WERI-Rb-1 (cell line): ENCODE data around the gene UBXN7.
A peak's percentile ranks its signal among the peaks of the same experiment; 100 is the strongest.
"Not testable (repeated sequence)": the region's sequence is repeated elsewhere in the genome, so short reads cannot be mapped to it uniquely, and the experiment has no call there.

ENCODE experiments used
- DNase-seq: peaks from one replicate; pipeline ENCODE4 v3.0.0-alpha.2; 2020
- H3K27ac ChIP-seq: fragments of 250-450 bp; sonication (Bioruptor Pico); 2 replicates; pipeline ENCODE4 v1.5.1; 2020; ENCODE audit warnings: mild to moderate bottlenecking, moderate library complexity
- H3K27me3 ChIP-seq: fragments of 250-450 bp; sonication (Bioruptor Pico); 2 replicates; pipeline ENCODE4 v1.5.1; 2021; ENCODE audit warnings: mild to moderate bottlenecking, low read depth, moderate library complexity; ENCODE audit not compliant: insufficient read depth, severe bottlenecking
- H3K36me3 ChIP-seq: fragments of 250-450 bp; sonication (Bioruptor Pico); 2 replicates; pipeline ENCODE4 v1.5.1; 2020; ENCODE audit warnings: mild to moderate bottlenecking, moderate library complexity
- H3K4me3 ChIP-seq: 2 replicates; pipeline ENCODE4 v1.5.1; 2011; ENCODE audit warnings: low read depth, mild to moderate bottlenecking, control low read depth, low read length
- H3K9me3 ChIP-seq: fragments of 250-450 bp; sonication (Bioruptor Pico); 2 replicates; pipeline ENCODE4 v1.5.1; 2021; ENCODE audit warnings: mild to moderate bottlenecking, moderate library complexity; ENCODE audit not compliant: severe bottlenecking
- TF ChIP-seq, protein P1 (sequence below): IDR thresholded peaks from 2 replicates; pipeline ENCODE4 v1.5.1; 2011; ENCODE audit warnings: low read depth, mild to moderate bottlenecking, control low read depth, inconsistent platforms, low read length

UBXN7 gene

DNA sequence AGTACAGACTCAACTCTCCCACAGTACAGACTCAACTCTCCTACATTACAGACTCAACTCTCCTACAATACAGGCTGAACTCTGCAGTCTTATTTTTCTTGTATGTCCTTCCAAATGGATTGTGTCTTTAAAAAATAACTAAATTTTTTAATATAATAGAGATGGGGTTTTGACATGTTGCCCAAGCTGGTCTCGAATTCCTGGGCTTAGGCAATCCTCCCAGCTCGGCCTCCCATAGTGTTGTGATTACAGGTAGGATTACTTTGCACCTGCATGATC, 31.2 kb upstream of the UBXN7 start:
- no peak overlapping the region for H3K4me3 ChIP-seq
- no peaks in the 10 kb centered on the region for H3K9me3 ChIP-seq
- no peaks in the 10 kb centered on the region for H3K27me3 ChIP-seq
- no peaks in the 10 kb centered on the region for H3K36me3 ChIP-seq
- TF ChIP-seq, protein P1, sequence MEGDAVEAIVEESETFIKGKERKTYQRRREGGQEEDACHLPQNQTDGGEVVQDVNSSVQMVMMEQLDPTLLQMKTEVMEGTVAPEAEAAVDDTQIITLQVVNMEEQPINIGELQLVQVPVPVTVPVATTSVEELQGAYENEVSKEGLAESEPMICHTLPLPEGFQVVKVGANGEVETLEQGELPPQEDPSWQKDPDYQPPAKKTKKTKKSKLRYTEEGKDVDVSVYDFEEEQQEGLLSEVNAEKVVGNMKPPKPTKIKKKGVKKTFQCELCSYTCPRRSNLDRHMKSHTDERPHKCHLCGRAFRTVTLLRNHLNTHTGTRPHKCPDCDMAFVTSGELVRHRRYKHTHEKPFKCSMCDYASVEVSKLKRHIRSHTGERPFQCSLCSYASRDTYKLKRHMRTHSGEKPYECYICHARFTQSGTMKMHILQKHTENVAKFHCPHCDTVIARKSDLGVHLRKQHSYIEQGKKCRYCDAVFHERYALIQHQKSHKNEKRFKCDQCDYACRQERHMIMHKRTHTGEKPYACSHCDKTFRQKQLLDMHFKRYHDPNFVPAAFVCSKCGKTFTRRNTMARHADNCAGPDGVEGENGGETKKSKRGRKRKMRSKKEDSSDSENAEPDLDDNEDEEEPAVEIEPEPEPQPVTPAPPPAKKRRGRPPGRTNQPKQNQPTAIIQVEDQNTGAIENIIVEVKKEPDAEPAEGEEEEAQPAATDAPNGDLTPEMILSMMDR, result no peak
- no peak for DNase-seq
- H3K27ac ChIP-seq, result no peak overlapping the region

DNA sequence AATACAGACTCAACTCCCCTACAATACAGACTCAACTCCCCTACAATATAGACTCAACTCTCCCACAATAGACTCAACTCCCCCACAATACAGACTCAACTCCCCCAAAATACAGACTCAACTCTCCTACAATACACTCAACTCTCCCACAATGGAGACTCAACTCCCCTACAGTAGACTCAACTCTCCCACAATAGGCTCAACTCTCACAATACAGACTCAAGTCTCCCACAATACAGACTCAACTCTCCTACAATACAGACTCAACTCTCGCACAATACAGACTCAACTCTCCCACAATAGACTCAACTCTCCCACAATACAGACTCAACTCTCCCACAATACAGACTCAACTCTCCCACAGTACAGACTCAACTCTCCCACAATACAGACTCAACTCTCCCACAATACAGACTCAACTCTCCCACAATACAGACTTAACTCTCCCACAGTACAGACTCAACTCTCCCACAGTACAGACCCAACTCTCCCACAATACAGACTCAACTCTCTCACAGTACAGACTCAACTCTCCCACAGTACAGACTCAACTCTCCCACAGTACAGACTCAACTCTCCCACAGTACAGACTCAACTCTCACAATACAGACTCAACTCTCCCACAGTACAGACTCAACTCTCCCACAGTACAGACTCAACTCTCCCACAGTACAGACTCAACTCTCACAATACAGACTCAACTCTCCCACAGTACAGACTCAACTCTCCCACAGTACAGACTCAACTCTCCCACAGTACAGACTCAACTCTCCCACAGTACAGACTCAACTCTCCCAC, 30.7 kb upstream of the UBXN7 start:
- H3K4me3 ChIP-seq, H3K9me3 ChIP-seq, H3K27me3 ChIP-seq, H3K27ac ChIP-seq, DNase-seq, H3K36me3 ChIP-seq: not testable (repeated sequence)

DNA sequence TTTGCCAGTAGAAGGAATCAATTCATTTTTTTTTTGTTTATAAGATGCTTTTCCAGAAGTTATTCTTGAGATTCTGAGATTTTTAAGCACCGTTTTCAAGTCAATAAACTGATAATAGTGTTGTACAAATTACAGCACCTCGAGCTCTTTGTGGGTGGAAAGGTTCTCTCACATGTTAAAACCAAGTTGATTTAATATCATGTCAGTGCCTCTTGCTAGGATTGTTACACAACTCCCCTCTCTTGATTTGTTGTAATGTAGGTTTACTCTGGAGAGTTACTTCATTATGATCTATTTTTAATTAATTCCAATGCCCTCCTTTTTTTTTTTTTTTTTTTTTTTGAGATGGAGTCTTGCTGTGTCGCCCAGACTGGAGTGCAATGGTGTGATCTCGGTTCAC, 25.8 kb upstream of the UBXN7 start:
- no peaks in the 10 kb centered on the region for H3K36me3 ChIP-seq
- no peaks in the 10 kb centered on the region for H3K27me3 ChIP-seq
- no peak overlapping the region for H3K27ac ChIP-seq
- H3K9me3 ChIP-seq, result no peaks in the 10 kb centered on the region
- no peak overlapping the region for H3K4me3 ChIP-seq
- DNase-seq, result no peak
- TF ChIP-seq, protein P1, result no peak

DNA sequence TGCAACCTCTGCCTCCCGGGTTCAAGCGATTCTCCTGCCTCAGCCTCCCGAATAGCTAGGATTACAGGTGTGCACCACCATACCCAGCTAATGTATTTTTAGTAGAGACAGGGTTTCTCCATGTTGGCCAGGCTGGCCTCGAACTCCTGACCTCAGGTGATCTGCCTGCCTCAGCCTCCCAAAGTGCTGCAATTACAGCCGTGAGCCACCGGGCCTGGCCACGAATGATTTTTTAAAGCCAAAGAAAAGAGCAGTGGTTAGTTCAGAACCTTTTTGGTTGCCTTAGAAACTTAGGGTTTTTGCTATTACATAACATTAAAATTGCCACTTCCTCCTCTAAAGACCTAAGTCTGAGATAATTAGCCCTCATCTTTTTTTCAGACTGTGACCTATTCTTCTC, 25.2 kb upstream of the UBXN7 start:
- H3K36me3 ChIP-seq, H3K27ac ChIP-seq, DNase-seq, H3K9me3 ChIP-seq, H3K4me3 ChIP-seq, H3K27me3 ChIP-seq: not testable (repeated sequence)

DNA sequence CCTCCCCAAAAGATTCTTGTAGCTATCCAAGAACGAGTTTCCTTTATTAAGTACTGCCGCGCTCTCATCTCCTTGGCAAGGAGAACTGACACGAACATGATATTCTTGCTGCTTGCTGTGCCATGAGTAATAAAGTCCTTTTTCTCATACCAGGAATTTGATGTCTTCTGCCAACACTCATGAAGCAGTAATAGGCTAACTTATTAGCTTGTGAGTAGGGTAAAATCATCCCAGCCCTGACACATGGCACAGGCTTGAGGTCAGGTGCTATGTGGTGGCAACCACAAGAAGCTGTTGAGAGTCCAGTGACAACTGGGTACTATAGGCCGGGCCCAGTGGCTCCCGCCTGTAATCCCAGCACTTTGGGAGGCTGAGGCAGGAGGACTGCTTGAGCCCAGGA, 22.7 kb upstream of the UBXN7 start:
- TF ChIP-seq, protein P1, result no peak
- H3K9me3 ChIP-seq, result no peaks in the 10 kb centered on the region
- no peak overlapping the region for H3K27ac ChIP-seq
- DNase-seq, result no peak
- no peaks in the 10 kb centered on the region for H3K27me3 ChIP-seq
- H3K36me3 ChIP-seq, result no peaks in the 10 kb centered on the region
- H3K4me3 ChIP-seq, result no peak overlapping the region

DNA sequence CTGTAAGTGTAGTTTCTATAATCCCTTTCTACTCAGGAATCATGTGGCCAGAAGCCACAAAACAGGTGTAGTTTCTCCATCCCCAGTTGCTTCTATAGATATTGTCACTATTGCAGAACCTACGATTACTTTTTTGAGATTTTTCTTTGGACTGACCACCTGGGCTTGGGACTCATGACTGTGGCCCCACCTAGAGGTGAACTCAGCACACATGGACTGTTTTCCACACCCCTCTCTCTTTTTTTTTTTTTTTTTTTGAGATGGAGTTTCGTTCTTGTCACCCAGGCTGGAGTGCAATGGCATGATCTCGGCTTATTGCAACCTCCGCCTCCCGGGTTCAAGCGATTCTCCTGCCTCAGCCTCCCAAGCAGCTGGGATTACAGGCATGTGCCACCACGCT, 13.2 kb upstream of the UBXN7 start:
- H3K4me3 ChIP-seq, H3K27ac ChIP-seq, H3K27me3 ChIP-seq, DNase-seq, H3K9me3 ChIP-seq, H3K36me3 ChIP-seq: not testable (repeated sequence)
- TF ChIP-seq, protein P1, result 0 out of 2 replicates have a peak, but pooled peaks have one; percentile 14

DNA sequence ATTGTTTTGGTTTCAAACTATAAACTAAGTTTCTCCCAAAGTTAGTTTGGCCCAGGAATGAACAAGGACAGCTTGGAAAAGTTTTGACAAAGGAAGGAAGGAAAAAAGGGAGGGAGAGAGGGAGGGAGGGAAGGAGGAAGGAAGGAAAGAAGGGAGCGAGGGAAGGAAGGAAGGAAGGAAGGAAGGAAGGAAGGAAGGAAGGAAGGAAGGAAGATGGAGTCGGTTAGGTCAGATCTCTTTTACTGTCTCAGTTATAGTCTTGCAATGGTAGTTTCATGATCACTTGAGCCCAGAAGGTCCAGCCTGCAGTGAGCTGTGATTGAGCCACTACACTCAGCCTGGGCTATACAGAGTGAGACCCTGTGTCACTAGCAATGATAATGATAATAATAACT, 12.3 kb upstream of the UBXN7 start:
- H3K27ac ChIP-seq, result no peak overlapping the region
- H3K9me3 ChIP-seq, result no peaks in the 10 kb centered on the region
- TF ChIP-seq, protein P1, result no peak
- H3K4me3 ChIP-seq, result no peak overlapping the region
- H3K36me3 ChIP-seq, result no peaks in the 10 kb centered on the region
- DNase-seq, result no peak
- no peaks in the 10 kb centered on the region for H3K27me3 ChIP-seq
